NK-92 (cell line): ENCODE data around the gene ZNF217.
"Not testable (repeated sequence)": the region's sequence is repeated elsewhere in the genome, so short reads cannot be mapped to it uniquely, and the experiment has no call there.

Experiments used
- DNase-seq: peaks from one replicate; lab custom pipeline; 2025; ENCODE audit not compliant: unreplicated experiment; lab: John Stamatoyannopoulos, UW

The ZNF217 gene

DNA sequence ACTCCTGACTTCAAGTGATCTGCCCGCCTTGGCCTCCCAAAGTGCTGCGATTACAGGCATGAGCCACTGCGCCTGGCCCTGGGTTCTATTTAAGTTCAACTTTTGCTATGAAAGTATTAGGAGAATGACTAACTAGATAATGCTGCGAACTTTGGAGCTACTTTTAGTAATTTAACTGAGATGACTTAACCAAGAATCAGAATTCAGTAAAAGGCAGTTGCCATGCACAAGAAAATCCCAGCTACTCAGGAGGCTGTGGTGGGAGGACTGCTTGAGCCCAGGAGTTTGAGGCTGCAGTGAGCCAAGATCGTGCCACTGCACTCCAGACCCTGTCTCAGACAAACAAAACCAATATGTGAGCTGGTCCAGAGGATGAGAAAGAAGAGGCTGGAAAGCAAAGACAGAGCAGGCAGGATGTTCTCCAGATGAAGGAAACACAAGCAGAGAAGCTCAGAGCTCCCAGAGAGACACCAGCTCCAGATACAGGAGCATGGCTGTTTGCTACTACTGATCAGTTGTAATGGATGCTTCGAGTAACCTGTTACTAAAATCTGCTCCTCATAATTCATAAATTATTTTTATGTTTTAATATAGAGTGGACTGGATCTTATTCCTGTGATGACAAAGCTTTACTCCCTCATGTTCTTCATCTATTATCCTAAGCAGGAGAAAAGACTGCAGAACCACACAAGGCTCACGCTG lies 23.9 kb downstream of the ZNF217 start:
- DNase-seq, result no peak

DNA sequence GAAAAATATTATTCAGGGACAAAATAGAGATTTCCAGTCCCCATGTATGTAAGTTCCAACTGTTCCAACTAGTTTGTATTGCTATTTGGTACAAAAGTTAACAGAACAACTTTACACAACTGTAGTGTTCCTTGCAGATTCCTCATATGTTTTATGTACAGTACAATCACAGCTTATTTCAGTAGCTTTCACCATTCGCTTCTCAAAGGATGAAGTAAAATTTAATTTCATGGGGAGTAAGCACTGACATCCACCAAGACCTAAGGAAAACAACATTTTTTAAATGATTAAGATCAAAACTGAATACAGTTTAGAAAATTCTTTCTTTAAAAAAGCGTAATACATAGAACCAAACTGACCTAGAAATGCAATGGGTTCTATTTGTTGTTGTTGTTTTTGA lies 24.6 kb downstream of the ZNF217 start:
- DNase-seq, result no peak

DNA sequence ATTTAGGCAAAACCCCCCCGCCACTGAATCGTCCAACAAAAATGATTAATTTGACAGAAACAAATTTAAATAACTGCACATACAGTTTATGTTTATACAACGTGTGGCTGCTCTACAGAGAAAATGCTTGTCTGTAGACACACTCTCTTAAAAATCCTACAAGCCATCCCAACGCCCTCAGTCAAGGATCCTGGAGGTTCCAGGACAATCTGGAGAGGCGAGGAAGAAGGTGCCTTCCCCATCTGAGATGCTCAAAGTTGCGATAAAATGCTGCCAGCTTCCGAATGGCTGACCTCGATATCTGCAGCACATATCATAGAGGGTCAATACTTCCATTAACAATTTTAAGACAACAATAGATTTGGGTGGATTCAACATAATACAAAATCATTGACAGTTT lies 25.3 kb downstream of the ZNF217 start:
- no peak for DNase-seq

DNA sequence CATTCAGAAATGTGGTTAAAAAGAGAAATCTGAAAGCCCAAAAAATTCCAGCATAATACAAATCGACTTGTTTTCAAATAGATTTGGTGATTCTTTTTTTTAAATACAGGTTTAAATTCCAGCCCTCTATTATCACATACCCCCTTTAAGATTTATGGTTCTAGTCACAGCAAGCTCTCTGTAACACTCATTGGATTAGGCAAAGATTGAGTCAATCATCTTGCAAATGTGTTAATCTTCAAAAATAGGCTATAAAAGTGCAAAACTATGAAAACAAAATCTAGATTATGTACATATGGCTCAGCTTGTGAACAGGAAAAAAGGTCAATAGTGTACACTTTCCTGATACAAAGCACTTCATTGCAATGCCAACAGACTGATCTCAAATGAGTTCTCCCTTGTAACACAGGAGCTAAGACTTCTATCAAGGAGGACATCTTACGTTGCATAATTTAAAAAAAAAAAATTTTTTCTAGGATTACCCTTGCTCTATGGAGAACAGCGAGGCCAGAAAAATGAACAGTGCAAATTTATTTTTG lies 26.2 kb downstream of the ZNF217 start:
- DNase-seq, result no peak

DNA sequence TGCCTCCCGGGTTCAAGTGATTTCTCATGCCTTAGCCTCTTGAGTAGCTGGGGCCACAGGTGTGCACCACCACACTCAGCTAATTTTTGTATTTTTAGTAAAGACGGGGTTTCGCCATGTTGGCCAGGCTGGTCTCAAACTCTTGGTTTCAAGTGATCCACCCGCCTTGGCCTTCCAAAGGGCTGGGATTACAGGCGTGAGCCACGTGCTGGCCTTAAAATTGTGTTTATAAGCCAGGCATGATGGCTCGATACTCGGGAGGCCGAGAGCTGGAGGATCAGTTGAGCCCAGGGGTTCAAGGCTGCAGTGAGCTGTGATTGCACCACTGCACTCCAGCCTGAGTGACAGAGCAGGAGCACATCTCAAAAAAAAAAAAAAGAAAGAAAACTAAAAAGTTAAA lies 27.0 kb downstream of the ZNF217 start:
- not testable (repeated sequence) for DNase-seq

DNA sequence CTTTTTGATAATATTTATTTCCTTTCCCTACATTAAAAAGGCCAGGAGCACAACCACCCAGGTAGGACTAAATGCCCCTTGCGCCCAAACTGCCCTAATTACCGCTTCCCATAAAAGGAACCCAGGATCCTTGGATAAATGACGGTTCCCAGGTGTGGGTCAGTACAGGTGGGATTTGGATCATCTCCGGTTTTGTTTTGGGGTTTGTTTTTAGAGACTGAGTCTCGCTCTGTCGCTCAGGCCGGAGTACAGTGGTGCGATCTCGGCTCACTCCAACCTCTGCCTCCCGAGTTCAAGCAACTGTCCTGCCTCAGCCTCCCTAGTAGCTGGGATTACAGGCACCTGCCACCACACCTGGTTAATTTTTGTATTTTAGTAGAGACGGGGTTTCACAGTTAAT lies 28.4 kb downstream of the ZNF217 start:
- DNase-seq, result no peak

DNA sequence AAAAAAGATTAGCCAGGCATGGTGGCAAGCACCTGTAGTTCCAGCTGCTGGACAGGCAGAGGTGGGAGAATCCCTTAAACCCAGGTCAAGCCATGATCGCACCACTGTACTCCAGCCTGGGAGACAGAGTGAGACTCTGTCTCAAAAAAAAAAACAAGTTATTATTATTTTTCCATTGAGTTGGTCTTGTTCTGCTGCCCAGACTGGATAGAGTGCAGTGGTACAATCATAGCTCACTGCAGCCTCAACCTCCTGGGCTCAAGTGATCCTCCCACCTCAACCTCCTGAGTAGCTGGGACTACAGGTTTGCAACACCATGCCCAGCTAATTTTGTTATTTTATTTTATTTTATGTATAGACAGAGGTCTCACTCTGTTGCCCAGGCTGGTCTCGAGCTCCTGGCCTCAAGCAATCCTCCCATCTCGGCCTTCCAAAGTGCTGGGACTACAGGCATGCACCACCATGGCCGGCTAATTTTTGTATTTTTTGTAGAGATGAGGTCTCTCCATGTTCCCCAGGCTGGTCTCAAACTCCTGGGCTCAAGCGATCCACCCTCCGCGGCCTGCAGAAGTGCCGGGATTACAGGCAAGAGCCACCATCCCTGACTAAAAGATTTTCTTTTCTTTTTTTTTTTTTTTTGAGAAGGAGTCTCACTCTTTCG lies 31.4 kb downstream of the ZNF217 start:
- DNase-seq, result not testable (repeated sequence)

DNA sequence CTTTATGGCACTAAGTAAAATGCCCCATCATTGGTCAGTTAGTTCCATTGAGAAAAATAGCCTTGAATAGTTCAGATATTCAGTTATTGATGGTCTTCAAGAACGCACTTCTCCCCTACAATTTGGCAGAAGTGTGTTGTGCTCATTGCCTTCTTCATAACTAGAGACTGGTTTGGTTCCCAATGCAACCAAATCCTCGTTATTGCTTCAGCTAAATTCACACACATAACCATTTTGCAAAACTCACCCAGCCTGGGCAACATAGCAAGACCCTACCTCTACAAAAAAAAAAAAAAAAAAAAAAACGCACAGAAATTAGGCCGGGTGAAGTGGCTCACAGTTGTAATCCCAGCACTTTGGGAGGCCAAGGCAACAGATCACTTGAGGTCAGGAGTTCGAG lies 32.1 kb downstream of the ZNF217 start:
- DNase-seq, result no peak

DNA sequence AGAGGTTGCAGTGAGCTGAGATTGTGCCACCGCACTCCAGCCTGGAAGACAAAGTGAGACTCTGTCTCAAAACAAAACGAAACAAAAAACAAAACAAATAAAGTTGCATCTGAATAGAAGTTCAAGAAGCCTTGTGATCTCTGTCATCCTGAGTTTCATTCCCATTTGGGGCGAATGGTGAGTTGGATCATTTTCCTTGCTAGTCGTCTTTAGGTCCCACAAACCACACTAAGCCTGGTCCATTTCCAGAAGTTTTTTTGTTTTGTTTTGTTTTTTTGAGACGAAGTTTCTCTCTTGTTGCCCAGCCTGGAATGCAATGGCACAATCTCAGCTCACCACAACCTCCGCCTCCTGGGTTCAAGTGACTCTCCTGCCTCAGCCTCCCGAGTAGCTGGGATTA lies 33.8 kb downstream of the ZNF217 start:
- DNase-seq, result no peak

DNA sequence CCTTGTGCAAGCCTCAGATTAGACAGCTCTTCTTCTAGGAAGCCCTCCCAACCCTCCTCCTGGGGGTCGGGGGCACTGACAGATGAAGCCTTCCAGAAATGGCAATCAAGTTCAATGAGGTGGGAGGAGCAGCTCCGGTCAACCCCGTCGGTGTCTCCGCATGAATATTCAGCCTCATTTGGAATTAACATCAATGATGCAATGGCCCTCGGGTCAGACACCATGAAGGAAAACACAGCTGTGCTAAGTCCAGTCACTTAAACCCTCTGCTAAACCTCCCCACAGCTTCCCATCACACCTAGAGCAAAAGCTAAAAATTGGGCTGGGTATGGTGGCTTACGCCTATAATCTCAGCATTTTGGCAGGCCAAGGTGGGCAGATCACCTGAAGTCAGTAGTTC lies 36.5 kb downstream of the ZNF217 start:
- DNase-seq, result no peak

DNA sequence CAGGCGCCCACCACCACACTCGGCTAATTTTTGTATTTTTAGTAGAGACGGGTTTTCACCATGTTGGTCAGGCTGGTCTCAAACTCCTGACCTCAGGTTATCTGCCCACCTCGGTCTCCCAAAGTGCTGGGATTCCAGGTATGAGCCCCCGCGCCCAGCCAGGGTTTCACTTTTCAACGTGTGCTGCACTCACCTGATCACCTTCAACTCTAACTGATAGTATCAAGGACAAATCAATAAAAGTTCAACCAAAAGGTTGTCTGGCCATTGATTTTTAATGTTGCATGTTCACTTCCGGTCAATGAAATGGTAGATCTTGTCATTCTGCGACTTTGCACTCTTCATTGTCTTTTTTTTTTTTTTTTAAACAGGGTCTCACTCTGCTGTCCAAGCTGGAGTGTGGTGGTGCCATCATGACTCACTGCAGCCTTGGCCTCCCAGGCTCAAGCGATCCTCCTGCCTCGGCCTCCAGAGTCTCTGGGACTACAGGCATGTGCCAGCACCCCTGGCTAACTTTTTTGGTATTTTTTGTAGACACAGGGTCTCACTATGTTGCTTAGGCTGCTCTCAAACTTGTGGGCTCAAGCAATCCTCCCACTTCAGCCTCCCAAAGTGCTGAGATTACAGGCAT lies 37.3 kb downstream of the ZNF217 start:
- no peak for DNase-seq

DNA sequence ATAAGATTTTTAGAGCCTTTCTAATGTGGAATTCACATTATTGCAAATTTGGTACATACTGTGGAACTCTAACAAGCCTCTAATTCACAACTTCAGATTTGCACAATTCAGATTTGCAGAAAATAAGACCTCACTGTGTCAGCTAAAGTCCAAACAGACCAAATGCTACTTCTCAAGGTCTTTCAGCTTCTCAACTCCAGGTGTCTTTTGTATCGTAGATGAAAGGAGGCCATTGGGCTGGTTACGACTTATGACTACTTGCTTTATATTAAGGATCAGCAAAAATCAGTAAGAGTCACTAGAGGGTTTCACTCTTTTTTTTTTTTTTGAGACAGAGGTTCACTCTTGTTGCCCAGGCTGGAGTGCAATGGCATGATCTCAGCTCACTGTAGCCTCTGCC lies 37.8 kb downstream of the ZNF217 start:
- no peak for DNase-seq

DNA sequence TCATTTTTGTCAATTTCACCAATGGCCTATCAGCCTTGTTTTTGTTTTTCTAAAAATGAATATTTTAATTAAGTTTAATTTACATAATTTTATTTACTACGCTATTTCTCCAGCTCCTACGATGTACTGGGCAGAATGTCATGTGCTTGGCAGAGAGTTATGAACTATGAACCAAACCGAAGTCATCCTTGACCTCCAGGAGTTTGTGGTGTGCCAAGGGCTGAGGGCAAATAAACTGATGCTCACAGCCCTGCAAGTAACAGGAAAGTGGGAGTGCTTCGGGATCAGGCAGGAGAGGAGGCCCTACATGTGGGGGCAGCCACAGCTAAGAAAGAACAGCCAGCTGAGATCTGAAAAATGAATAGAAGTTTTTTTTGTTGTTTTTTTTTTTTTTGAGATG lies 38.6 kb downstream of the ZNF217 start:
- no peak for DNase-seq

DNA sequence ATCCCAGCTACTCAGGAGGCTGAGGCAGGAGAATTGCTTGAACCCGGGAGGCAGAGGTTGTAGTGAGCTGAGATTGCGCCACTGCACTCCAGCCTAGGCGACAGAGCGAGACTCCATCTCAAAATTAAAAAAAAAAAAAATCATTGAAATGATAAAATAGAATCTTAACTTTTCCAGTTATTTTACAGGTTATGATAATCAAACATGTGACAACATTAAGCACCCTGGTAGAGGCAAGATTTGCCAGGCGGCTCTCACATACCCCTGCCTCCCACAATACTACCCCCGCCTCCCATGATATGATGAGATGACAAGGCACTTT lies 41.1 kb downstream of the ZNF217 start:
- DNase-seq, result not testable (repeated sequence)

DNA sequence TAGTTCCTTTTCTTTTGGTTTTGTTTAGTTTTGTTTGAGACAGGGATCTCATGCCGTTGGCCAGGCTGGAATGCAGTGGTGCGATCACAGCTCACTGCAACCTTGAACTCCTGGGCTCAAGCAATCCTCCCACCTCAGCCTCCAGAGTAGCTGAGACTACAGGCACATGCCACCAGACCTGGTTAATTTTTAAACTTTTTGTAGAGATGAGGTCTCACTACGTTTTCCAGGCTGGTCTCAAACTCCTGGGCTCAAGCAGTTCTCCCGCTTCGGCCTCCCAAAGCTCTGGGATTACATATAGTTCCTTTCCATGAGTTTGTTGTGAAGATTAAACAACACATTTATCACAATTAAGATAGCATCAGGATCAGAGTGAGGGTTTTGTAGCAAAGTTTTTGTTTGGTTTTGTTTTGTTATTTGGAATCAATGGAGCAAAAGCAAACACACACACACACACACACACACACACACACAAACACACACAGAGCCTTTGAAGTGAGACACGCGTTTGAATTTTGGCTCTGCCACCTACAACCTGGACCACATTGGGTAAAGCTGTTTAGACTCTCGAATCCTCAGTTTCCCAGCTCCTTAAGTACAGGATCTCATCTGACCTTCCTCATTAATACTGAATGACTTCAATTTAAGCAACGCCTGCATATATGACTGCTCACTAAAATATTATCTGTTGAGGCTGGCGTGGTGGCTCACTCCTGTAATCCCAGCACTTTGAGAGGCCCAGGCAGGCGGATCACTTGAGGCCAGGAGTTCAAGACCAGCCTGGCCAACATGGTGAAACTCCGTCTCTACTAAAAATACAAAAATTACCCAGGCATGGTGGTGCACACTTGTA lies 41.7 kb downstream of the ZNF217 start:
- DNase-seq, result not testable (repeated sequence)

DNA sequence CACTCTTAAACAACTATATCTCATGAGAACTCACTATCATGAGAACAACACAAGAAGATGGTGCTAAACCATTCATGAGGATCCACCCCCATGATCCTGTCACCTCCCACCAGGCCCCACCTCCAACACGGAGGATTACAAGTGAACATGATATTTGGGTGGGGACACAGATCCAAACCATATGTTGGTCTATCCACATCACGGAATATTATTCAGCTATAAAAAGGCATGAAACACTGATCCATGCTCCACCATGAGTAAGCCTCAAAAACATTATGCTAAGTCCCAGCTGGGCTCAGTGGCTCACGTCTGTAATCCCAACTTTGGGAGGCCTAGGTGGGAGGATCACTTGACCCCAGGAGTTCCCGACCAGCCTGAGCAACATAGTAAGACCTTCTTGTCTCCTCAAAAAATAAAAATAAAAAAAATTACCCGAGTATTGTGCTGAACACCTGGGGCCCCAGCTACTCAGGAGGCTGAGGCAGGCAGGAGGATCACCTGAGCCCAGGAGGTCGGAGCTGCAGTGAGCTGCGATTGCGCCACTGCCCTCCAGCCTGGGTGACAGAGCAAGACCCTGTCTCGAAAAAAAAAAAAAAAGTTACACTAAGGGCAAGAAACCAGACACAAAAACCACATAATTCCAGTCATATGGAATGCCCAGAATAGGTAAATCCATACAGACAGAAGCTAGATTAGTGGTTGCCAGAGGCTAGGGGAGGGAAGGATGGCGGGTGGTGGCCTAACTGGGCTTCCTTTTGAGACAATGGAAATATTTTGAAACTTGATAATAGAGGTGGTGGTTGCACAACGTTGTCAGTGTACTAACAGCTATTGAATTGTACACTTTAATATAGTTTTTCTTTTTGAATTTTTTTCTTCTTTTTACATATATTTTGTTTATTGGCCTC lies 43.1 kb downstream of the ZNF217 start:
- DNase-seq, result no peak

DNA sequence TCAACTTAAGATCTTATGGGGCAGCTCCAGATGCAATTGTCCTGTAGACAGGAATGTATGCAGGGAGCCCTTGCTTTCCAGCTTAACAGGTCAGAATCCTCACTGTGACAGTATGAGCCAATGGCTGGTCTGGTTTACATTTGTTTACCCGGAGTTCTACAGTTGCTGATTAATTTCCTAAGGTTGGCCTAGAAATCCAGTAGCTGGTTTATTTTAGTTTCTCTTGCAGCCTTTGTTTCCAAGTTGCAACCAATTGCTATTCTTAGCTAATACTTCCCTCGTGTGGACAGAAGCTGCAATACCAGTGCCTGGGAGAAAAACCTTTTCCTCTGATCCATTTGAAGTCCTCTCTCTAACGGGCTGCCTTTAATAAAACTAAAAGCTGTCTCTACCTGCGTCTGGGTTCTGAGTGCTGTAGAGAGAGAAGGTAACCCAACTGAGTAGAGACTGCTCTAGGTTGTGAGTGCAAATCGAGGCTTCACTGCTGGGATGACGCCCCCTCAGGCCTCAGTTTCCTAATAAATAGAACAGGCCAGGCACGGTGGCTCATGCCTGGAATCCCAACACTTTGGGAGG lies 45.9 kb downstream of the ZNF217 start:
- DNase-seq, result no peak

DNA sequence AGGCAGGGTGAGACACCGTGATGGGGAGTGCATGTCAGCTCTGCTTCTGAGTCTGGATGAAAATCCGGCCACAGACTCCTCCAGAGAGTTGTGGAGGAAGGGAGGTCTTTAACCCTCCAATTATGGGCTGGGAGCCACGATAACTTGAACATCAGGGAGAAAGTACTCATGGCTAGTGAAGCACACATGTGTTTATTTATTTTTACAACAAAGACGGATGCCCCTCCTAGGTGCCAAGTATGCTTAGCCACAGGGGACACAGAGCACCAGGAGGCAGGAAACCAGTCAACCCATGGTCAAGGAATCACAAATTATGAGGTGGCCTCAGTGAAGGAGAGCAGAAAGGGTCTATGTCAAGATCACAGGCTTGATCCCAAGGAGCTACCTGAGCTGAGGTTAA lies 54.1 kb downstream of the ZNF217 start:
- DNase-seq, result no peak

DNA sequence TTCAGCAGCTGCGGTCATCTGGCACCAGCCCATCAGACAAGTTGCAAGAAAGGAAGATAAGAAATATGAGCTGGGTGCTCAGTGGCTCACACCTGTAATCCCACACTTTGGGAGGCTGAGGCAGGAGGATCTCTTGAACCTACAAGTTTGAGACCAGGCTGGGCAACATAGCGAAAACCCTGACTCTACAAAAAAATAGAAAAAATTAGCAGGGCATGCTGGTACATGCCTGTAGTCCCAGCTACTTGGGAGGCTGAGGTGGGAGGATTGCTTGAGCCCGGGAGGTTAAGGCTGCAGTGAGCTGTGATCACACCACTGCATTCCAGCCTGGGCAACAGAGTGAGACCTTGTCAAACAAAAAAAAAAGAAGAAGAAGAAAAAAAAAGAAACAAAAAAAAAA lies 57.3 kb downstream of the ZNF217 start:
- DNase-seq, result not testable (repeated sequence)

DNA sequence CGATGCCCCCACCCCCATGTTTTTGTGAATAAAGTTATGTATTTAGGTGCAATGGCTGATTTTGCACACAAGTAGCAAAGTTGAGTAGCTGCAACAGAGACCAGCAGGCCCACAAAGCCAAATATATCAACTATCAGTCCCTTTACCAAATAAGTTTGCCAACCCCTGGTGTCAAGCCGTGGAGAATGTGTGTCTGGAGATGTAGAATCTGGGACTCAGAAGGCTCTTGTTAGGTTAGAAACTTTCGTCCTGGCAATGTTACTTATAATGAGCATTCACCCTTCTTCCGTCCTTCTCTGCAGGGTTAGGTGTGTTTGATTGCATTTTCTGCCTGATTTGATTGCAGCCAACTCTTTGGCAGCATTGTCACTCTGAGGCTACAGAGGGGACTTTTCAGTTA lies 57.8 kb downstream of the ZNF217 start:
- no peak for DNase-seq
